Activated naive CD8-positive, alpha-beta T cell treated with anti-CD3 and anti-CD28 coated beads, Interleukin-2, amount 10 ng/mL, durations not matched to agents 7 days and 5 days (primary cell): Measurements from ENCODE around the gene ST6GALNAC1. TPM values are rescaled to one million over a fixed set of nuclear protein-coding genes. Genes with fewer than 3 reads are reported as not detected.
"Not testable (repeated sequence)": the region's sequence is repeated elsewhere in the genome, so short reads cannot be mapped to it uniquely, and the experiment has no call there.

Experiments
- ATAC-seq: fragments of 150-1000 bp; cut with Tn5 transposase; one replicate; pipeline ENCODE4 v1.10.0; 2021; ENCODE audit warnings: low read depth, moderate library complexity
- POLR2A ChIA-PET: fragments of 350-600 bp; sonication (Branson Sonifier 250); formaldehyde crosslinking; loops from one replicate; lab custom pipeline; 2021; ENCODE audit warnings: antibody characterized with exemption; lab: Charles Lee
- DNase-seq: peaks from one replicate; pipeline ENCODE4 v3.0.0; 2021
- H3K27ac Mint-ChIP-seq: one replicate; pipeline ENCODE4 v1.8.0; 2022; ENCODE audit warnings: mild to moderate bottlenecking, mixed read lengths
- H3K27me3 Mint-ChIP-seq: one replicate; pipeline ENCODE4 v1.8.0; 2022; ENCODE audit warnings: mild to moderate bottlenecking, moderate library complexity, mixed read lengths
- H3K36me3 Mint-ChIP-seq: one replicate; pipeline ENCODE4 v1.8.0; 2021; ENCODE audit warnings: mild to moderate bottlenecking, mixed read lengths
- H3K4me1 Mint-ChIP-seq: one replicate; pipeline ENCODE4 v1.8.0; 2021; ENCODE audit warnings: mixed read lengths
- H3K4me3 Mint-ChIP-seq: one replicate; pipeline ENCODE4 v1.8.0; 2022; ENCODE audit warnings: mild to moderate bottlenecking, moderate library complexity, mixed read lengths
- H3K9me3 Mint-ChIP-seq: one replicate; pipeline ENCODE4 v1.8.0; 2021; ENCODE audit warnings: mixed read lengths
- total RNA-seq, 2 experiments: library from RNA; stranded (reverse); gene quantifications; one replicate each; pipeline ENCODE4 v1.2.3, GENCODE V29; 2021

The ST6GALNAC1 gene
- total RNA-seq, 2 experiments from 2014 or later, result not detected

DNA sequence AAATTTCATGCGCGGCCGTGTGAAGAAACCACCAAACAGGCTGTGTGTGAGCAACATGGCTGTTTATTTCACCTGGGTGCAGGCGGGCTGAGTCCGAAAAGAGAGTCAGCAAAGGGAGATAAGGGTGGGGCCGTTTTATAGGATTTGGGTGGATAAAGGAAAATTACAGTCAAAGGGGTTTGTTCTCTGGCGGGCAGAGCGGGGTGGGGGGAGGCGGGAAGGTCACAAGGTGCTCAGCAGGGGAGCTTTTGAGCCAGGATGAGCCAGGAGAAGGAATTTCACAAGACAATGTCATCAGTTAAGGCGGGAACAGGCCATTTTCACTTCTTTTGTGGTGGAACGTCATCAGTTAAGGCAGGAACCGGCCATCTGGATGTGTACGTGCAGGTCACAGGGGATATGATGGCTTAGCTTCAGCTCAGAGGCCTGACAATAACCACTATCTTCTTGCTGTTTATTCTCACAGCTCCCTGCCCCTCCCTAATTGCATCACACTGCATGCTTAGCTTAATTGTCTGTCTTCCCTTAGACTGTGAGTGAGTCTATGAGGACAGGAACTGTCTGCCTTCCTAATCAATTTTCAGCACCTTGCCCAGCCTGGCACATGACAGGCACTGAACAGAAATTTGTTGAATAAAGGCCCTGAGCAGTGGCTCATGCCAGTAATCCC, 32.3 kb downstream of the ST6GALNAC1 start:
- H3K4me3 Mint-ChIP-seq, H3K36me3 Mint-ChIP-seq, H3K27ac Mint-ChIP-seq, H3K9me3 Mint-ChIP-seq, H3K4me1 Mint-ChIP-seq, ATAC-seq, H3K27me3 Mint-ChIP-seq, DNase-seq: not testable (repeated sequence)
- POLR2A ChIA-PET, result interaction anchor here (1.5 kb wide), 1 partner anchor 47 kb away, joined by 3 read pairs; no protein-coding TSS in a partner anchor

DNA sequence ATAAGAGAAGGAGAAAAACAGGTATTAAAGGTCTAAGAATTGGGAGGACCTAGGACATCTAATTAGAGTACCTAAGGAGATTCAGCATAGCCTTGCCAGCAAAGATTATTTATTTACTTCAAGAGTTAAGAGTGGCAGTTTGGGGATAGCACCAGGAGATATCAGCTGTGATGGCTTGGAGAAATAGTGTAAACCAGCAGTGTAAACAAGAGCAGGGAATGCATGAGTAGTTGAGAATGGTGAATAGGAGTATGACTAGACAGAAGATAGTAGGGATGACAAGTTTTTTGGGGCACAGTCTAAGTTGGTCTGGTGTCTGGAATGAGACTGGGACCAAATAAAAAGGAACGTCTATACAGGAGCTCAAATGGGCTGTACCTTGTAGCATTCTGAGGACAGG, 36.9 kb downstream of the ST6GALNAC1 start:
- H3K36me3 Mint-ChIP-seq, H3K4me1 Mint-ChIP-seq, POLR2A ChIA-PET, ATAC-seq, H3K9me3 Mint-ChIP-seq, DNase-seq, H3K4me3 Mint-ChIP-seq, H3K27ac Mint-ChIP-seq, H3K27me3 Mint-ChIP-seq: not testable (repeated sequence)

DNA sequence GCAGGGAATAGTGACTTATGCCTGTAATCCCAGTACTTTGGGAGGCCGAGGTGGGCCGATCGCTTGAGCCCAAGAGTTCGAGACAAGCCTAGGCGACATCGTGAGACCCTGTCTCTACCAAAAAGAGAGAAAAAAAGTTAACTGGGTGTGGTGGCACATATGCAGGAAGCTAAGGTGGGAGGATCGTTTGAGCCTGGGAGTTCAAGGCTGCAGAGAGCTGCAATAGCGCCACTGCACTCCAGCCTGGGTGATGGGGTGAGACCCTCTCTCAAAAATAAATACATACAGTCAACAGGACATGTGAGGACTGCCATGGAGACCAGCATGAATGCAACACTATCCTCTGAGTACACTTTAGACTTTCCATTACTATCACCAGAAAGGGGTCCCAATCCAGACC, 42.5 kb downstream of the ST6GALNAC1 start:
- H3K9me3 Mint-ChIP-seq, result no peaks in the 10 kb centered on the region
- ATAC-seq (no peak), DNase-seq (no peak)
- peaks cover 8% of the 10 kb centered on the region for H3K4me1 Mint-ChIP-seq
- no peaks in the 10 kb centered on the region for H3K36me3 Mint-ChIP-seq
- peaks cover 20% of the 10 kb centered on the region for H3K27me3 Mint-ChIP-seq
- H3K4me3 Mint-ChIP-seq, result no peak overlapping the region
- POLR2A ChIA-PET, result interaction anchor here (1.8 kb wide), 1 partner anchor 35 kb away, joined by 3 read pairs; no protein-coding TSS in a partner anchor
- no peak overlapping the region for H3K27ac Mint-ChIP-seq

DNA sequence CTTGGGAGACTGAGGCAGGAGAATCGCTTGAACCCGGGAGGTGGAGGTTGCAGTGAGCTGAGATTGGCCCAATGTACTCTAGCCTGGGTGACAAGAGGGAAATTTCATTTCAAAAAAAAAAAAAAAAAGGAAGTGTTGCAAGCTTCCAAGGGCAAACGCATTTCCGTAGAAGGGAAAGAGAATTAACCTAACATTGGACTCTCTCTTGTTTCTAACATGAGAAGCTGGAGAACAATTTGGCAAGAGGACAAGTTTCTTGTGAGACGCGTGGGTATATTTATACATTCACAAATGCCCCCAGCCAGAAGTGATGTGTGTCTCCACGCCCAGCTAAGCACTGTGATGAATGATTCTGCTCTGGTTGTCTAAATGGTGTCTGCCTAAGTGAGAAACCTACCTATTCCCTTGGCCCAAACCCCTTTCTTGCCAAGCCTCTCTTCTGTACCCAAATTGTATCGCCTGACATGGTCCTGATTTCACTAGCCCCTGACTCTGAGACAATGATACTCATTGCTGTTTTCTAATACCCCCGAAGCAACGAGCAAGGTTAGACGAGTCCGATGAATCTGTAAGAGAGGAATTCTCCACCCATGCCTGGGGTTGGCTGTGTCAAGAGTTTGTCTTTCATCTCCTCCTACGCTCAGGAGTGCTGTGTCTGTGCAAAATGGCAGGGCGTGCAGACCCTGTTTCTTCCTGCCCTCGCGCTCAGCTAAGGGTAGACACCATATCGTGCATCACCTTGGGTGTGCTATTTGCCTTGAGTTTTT, 43.7 kb downstream of the ST6GALNAC1 start:
- Mint-ChIP-seq H3K4me3 (no peak overlapping the region), H3K9me3 (no peaks in the 10 kb centered on the region), H3K36me3 (no peaks in the 10 kb centered on the region), H3K4me1 (peaks cover 8% of the 10 kb centered on the region), H3K27ac (no peak overlapping the region), H3K27me3 (peaks cover 23% of the 10 kb centered on the region)
- DNase-seq (no peak), ATAC-seq (no peak)
- POLR2A ChIA-PET, result interaction anchor here (0.6 to 1.8 kb wide), 2 partner anchors 33 to 107 kb away, joined by 3 to 4 read pairs; no protein-coding TSS in a partner anchor

DNA sequence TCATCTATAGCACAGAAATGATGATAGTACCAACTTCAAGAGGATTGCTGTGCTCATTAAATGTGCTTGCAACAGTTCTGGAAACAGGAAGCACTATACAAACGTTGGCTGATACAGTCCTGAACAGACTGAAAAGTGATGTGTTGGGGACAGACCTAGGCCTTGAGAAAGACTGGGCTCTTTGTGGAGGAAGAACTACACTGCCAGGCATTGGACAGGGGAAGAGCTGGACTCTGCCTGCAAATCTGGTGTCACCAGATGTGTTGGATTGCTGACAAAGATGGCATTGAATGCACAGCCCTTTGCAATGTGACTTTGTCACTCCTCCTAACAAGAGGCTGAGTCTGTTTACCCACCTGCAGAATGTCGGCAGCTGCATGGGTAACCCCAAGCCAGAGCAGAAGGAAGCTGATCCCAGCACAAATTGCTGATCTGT, 45.5 kb downstream of the ST6GALNAC1 start:
- Mint-ChIP-seq H3K27ac (no peak overlapping the region), H3K27me3 (peaks cover 27% of the 10 kb centered on the region), H3K36me3 (no peaks in the 10 kb centered on the region), H3K4me1 (peaks cover 8% of the 10 kb centered on the region), H3K9me3 (no peaks in the 10 kb centered on the region), H3K4me3 (no peak overlapping the region)
- ATAC-seq, result no peak
- POLR2A ChIA-PET, result no interaction called here
- no peak for DNase-seq

DNA sequence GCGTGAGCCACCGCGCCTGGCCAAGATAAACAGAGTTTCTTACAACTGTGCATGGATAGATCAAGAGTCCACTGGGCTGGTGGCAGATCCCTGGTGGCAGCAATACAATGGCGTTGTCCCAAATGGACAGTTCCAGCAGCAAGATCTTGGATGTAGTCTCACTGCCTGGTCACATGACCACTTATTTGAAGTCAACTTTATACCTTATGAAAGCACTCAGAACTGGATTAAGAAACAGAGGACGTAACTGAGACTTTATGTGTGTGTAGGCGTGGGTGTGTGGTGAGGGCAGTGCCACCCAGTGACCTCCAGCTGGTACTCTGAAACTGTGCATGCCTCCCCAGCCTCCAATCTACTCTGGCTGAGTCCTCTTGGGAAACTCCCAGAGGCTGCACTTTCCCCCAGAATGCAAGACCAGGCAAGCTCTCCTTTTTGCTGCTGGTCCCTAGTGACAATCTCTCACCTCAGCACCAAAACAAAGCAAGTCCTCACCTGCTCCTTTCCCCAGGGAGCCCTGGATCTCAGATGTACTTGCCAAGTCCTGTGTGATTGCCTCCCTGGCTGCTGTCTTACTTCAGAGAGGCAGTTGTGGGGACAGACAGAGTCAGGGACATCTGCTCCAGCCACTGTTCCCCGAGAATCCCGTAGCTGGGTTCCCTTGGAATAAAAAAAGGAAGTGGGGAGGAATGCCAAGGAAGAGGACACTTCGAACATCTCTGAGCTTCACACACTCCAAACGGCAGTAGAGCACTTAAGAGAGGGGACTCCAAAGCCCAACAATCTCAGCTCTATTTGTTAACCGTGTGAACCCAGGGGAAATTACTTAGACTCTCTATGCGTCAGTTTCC, 46.2 kb downstream of the ST6GALNAC1 start:
- DNase-seq (no peak), ATAC-seq (no peak)
- POLR2A ChIA-PET, result no interaction called here
- Mint-ChIP-seq H3K27ac (no peak overlapping the region), H3K4me1 (peaks cover 8% of the 10 kb centered on the region), H3K36me3 (no peaks in the 10 kb centered on the region), H3K9me3 (no peaks in the 10 kb centered on the region), H3K27me3 (peaks cover 25% of the 10 kb centered on the region), H3K4me3 (no peak overlapping the region)

DNA sequence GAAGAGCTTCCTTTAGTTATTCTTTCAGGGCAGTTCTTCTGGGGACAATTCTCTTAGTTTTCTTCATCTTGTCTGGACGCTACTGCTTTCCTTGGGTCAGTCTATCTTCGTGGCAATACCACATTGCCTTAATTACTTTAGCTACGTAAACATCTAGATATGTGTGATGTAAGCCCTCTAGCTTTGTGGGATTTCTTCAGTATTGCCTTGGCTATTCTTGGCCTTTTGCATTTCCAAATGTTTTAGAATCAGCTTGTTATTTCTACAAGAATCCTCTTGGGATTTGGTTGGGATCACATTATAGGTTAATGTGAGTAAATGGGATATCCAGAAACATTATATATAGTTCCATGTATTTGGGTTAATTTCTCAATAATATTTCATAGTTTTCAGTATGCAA, 48.9 kb downstream of the ST6GALNAC1 start:
- DNase-seq, result no peak
- Mint-ChIP-seq H3K9me3 (no peaks in the 10 kb centered on the region), H3K27ac (no peak overlapping the region), H3K36me3 (no peaks in the 10 kb centered on the region), H3K4me1 (no peaks in the 10 kb centered on the region), H3K27me3 (peaks cover 26% of the 10 kb centered on the region), H3K4me3 (no peak overlapping the region)
- ATAC-seq, result no peak
- POLR2A ChIA-PET, result no interaction called here

DNA sequence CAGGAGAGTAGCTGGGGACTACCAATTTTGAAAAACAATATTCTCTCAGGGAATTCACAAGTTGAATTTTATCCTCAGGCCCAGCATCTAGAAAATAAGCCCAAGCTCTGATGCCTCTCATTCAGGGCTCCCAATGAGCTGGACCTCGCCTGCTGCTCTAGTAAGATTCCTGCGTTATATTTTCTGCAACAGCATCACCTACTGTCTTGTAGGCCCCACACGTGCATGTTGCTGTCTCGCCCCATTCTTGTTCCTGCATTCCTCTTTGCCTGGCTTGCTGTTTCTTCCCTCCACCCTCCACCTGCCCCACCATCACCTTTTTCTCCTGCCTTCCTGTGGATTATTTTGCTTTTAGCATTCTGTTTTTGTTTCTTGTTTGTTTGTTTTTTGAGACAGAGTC, 49.6 kb downstream of the ST6GALNAC1 start:
- POLR2A ChIA-PET, result no interaction called here
- ATAC-seq (no peak), DNase-seq (no peak)
- H3K4me1 Mint-ChIP-seq, result no peaks in the 10 kb centered on the region
- H3K27ac Mint-ChIP-seq, result no peak overlapping the region
- peaks cover 33% of the 10 kb centered on the region for H3K27me3 Mint-ChIP-seq
- H3K4me3 Mint-ChIP-seq, result no peak overlapping the region
- H3K9me3 Mint-ChIP-seq, result no peaks in the 10 kb centered on the region
- H3K36me3 Mint-ChIP-seq, result no peaks in the 10 kb centered on the region

DNA sequence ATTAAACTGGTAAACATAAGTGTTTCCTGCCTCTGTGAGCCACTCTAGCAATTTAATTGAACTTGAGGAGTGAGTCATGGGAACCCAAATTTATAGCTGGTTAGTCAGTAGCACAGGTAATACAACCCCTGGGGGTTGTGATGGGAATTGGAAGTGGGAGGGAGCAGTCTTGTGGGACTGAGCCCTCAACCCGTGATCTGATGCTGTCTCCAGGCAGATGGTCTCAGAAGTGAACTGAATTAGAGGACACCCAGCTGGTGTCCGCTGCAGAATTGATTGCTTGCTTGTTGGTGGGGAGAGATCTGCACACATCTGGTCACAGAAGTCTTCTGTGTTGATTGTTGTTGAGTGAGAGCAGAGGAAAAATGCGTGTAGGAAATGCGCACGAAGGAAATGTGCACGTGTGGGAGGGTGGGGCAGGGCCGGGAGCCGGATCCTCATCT, 50.2 kb downstream of the ST6GALNAC1 start:
- no peak overlapping the region for H3K4me3 Mint-ChIP-seq
- no peaks in the 10 kb centered on the region for H3K9me3 Mint-ChIP-seq
- DNase-seq (no peak), ATAC-seq (no peak)
- no peaks in the 10 kb centered on the region for H3K4me1 Mint-ChIP-seq
- POLR2A ChIA-PET, result no interaction called here
- H3K36me3 Mint-ChIP-seq, result no peaks in the 10 kb centered on the region
- peaks cover 34% of the 10 kb centered on the region for H3K27me3 Mint-ChIP-seq
- H3K27ac Mint-ChIP-seq, result no peak overlapping the region

DNA sequence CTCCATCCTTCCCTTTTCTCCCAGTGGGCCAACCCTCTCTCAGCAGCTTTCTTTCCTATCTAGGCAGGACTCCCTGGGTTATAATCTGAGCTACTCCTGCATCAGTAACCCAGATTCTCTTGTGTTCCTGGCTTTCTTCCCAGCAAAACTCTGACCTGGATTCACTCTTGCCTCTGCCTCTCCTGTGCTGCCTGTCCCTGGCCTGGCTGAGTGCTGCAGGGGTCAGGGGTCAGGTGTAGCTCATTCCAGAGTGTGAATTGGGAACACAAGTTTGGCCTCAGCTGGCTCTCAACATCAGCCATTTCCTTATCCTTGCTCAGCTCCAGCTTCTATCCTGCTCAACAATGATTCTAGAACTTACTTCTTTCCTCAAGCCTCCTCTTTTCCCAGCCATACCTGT, 55.4 kb downstream of the ST6GALNAC1 start:
- ATAC-seq (no peak), DNase-seq (no peak)
- POLR2A ChIA-PET, result interaction anchor here (0.5 kb wide), 1 partner anchor 164 kb away, joined by 3 read pairs; no protein-coding TSS in a partner anchor
- Mint-ChIP-seq H3K27ac (no peak overlapping the region), H3K4me1 (peaks cover 1% of the 10 kb centered on the region), H3K4me3 (no peak overlapping the region), H3K9me3 (no peaks in the 10 kb centered on the region), H3K27me3 (peaks cover 67% of the 10 kb centered on the region), H3K36me3 (no peaks in the 10 kb centered on the region)

DNA sequence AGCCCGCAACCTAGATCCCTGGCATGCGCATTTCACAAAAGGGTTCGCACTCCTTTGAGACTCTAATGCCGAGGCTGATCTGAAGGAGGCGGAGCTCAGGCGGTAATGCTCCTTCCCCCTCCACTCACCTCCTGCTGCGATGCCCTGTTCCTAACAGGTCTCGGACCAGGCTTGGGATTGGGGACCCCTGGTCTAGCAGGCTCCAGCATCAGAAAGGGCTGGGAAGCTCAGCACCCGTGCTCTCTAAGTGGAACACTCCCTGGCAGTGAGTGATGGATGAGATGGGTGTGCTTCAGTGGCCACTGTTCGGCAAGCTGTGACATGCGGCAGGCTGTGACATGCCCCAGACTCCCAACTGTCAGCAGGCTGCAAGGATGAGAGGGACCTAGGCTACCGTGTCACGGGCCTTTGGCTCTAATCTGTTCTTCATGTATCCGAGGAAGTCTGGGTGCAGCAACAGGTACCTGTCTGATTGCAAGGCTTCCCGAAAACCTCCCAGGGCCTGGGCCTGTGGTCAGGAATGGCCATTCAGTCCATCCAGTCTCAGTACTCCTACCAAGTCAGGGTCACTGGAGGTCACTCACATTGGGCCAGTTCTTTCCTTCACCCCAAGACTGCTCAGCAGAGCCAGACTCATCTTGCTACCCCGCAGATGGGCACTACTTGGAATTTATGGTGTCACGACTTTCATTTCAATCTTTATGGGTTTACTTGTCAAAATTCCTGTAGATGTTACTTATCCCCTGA, 56.6 kb downstream of the ST6GALNAC1 start:
- POLR2A ChIA-PET, result no interaction called here
- Mint-ChIP-seq H3K4me1 (peaks cover 1% of the 10 kb centered on the region), H3K27me3 (peaks cover 72% of the 10 kb centered on the region), H3K4me3 (no peak overlapping the region), H3K27ac (no peak overlapping the region), H3K36me3 (no peaks in the 10 kb centered on the region), H3K9me3 (no peaks in the 10 kb centered on the region)
- no peak for ATAC-seq
- no peak for DNase-seq

DNA sequence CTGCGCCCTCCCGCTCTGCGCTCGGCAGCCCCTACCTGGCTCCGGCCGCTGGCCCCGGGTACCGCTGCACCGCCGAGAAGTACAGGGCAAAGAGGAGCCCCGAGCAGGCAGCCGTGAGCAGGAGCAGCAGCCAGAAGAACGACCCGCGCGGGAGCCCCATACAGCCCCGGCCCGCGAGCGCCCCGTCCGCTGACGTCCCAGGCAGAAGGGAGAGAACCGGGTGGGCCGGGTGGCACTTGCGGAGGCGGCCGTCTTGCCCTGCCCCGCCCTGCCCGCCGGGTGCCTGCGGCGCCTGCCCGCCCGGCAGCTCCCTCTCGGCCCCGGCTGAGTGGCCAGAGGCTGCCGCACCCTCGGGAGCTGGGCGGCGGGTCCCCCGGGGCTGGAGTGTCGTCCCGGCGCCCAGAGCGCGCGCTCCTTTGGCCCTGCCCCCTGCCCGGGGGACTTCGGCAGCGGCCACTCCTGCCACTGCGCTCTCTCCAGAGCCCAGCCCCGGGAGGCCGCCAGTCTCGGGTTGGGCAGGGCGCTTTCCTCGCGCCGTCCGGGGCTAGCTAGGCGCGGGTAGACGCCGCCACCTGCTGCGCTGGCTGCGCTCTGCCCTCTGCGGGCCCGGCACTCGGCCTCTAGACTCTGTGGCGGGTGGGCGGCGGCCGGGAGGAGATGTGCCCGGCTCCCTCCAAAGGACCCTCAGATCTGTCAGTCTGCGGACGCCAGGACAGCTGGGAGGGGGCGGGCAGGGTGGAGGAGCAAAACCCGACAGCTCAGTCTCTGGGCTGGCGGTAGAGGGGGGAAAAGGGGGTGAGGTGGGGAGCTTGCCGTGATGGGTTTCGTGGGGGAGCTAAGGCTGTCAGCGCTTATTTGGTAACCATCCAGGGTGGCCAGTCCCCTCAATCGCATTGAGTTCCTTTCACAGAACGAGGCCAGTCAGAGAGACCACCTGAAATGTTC, 57.6 kb downstream of the ST6GALNAC1 start, which contains the start of gene ST6GALNAC2:
Gene ST6GALNAC2 (minus strand): TSS at position 212 of the 945 bp plus-strand sequence. CDS start 52 bp downstream, at position 160.
- peak; percentile 53 for DNase-seq
- Mint-ChIP-seq H3K27ac (no peak within 1 kb of the TSS), H3K36me3 (no peaks in the 10 kb centered on the region), H3K4me1 (peaks cover 1% of the 10 kb centered on the region), H3K27me3 (peaks cover 74% of the 10 kb centered on the region), H3K4me3 (peak within 1 kb of the TSS; percentile 65), H3K9me3 (no peaks in the 10 kb centered on the region)
- POLR2A ChIA-PET, result no interaction called here
- peak; percentile 79 for ATAC-seq
